HepG2 (cell line): Measurements from ENCODE around the gene FBH1. TPM values are rescaled to one million over a fixed set of nuclear protein-coding genes. Genes with fewer than 3 reads are reported as not detected.
A peak's percentile ranks its signal among the peaks of the same experiment; 100 is the strongest.

Source experiments
- BCL6 ChIP-seq: IDR thresholded peaks from 2 replicates; pipeline ENCODE4 v1.6.1; 2016; ENCODE audit warnings: missing genetic modification reagents, missing compliant biosample characterization
- GFI1 ChIP-seq: sonication (generic); formaldehyde crosslinking; IDR thresholded peaks from 2 replicates; pipeline ENCODE4 v1.5.0; 2020; ENCODE audit warnings: missing genetic modification reagents, mild to moderate bottlenecking, borderline replicate concordance
- KAT8 ChIP-seq: IDR thresholded peaks from 2 replicates; pipeline ENCODE4 v1.6.1; 2016; ENCODE audit warnings: missing genetic modification reagents, missing compliant biosample characterization
- MLX ChIP-seq: IDR thresholded peaks from 2 replicates; pipeline ENCODE4 v1.6.1; 2016
- NCOA1 ChIP-seq: sonication (generic); formaldehyde crosslinking; IDR thresholded peaks from 2 replicates; pipeline ENCODE4 v1.9.0; 2021; ENCODE audit warnings: missing genetic modification reagents
- NFIC ChIP-seq: IDR thresholded peaks from 2 replicates; pipeline ENCODE4 v1.6.1; 2012; ENCODE audit warnings: mild to moderate bottlenecking, low read length, inconsistent platforms
- NR2F2 ChIP-seq: IDR thresholded peaks from 2 replicates; pipeline ENCODE4 v1.6.1; 2012; ENCODE audit warnings: low read depth, inconsistent platforms, borderline replicate concordance
- PCBP1 ChIP-seq: fragments of 200-400 bp; formaldehyde crosslinking; IDR thresholded peaks from 2 replicates; pipeline ENCODE4 v1.6.1; 2017; ENCODE audit warnings: mild to moderate bottlenecking, low read depth, low read length, borderline replicate concordance
- SATB2 ChIP-seq: sonication (generic); formaldehyde crosslinking; IDR thresholded peaks from 2 replicates; pipeline ENCODE4 v1.5.0; 2020; ENCODE audit warnings: missing genetic modification reagents
- SMARCE1 ChIP-seq: fragments of 450-650 bp; IDR thresholded peaks from 2 replicates; pipeline ENCODE4 v1.6.1; 2017; ENCODE audit warnings: borderline replicate concordance
- SRSF1 ChIP-seq: fragments of 200-400 bp; formaldehyde crosslinking; optimal IDR thresholded peaks from 2 replicates; pipeline ENCODE3; 2017; ENCODE audit warnings: mild to moderate bottlenecking, low read depth, low read length, moderate library complexity
- ZBTB1 ChIP-seq: sonication (generic); formaldehyde crosslinking; IDR thresholded peaks from 2 replicates; pipeline ENCODE4 v1.4.0; 2020; ENCODE audit warnings: missing genetic modification reagents, borderline replicate concordance
- ZBTB39 ChIP-seq: sonication (generic); formaldehyde crosslinking; IDR thresholded peaks from 2 replicates; pipeline ENCODE4 v1.5.0; 2020; ENCODE audit warnings: missing genetic modification reagents
- ZNF432 ChIP-seq: sonication (generic); formaldehyde crosslinking; IDR thresholded peaks from 2 replicates; pipeline ENCODE4 v1.5.0; 2020; ENCODE audit warnings: missing genetic modification reagents, mild to moderate bottlenecking, borderline replicate concordance
- ZNF451 ChIP-seq: sonication (generic); formaldehyde crosslinking; IDR thresholded peaks from 2 replicates; pipeline ENCODE4 v1.5.0; 2020; ENCODE audit warnings: mild to moderate bottlenecking, missing genetic modification reagents
- ZNF512B ChIP-seq: sonication (generic); formaldehyde crosslinking; IDR thresholded peaks from 2 replicates; pipeline ENCODE4 v1.5.1; 2020; ENCODE audit warnings: missing genetic modification reagents, mild to moderate bottlenecking, borderline replicate concordance
- ZNF589 ChIP-seq: sonication (generic); formaldehyde crosslinking; conservative IDR thresholded peaks from 2 replicates; pipeline ENCODE4 v1.8.0; 2022; ENCODE audit warnings: mild to moderate bottlenecking, moderate library complexity, missing genetic modification reagents
- ZNF775 ChIP-seq: sonication (generic); formaldehyde crosslinking; IDR thresholded peaks from 2 replicates; pipeline ENCODE4 v1.4.0; 2020; ENCODE audit warnings: missing genetic modification reagents, mild to moderate bottlenecking, moderate library complexity, borderline replicate concordance
- ZNF816 ChIP-seq: sonication (generic); formaldehyde crosslinking; IDR thresholded peaks from 2 replicates; pipeline ENCODE4 v1.8.0; 2022; ENCODE audit warnings: missing genetic modification reagents, mild to moderate bottlenecking, borderline replicate concordance
- ZSCAN20 ChIP-seq: sonication (generic); formaldehyde crosslinking; IDR thresholded peaks from 2 replicates; pipeline ENCODE4 v1.4.0; 2020; ENCODE audit warnings: missing genetic modification reagents, mild to moderate bottlenecking, borderline replicate concordance
- ZSCAN21 ChIP-seq: sonication (generic); formaldehyde crosslinking; IDR thresholded peaks from 2 replicates; pipeline ENCODE4 v1.8.0; 2022; ENCODE audit warnings: mild to moderate bottlenecking, missing genetic modification reagents, moderate library complexity, borderline replicate concordance
- polyA plus RNA-seq, 8 experiments: library from polyadenylated mRNA; depleted of rRNA in 3 of 8; stranded (reverse) in 7 of 8; unstranded in 1 of 8; fragments of >200 nt; fragmentation: Illumina TruSeq in 4 of 8; extraction: Trizol in 4 of 8; gene quantifications; 2 replicates each; pipeline versions ENCODE4 v1.2.1 to v1.2.3, GENCODE V29; 2011 to 2016; ENCODE audit warnings: low read depth in 4 of 8, missing spikeins in 1 of 8, mixed read lengths in 1 of 8; ENCODE audit not compliant: insufficient read depth in 1 of 8
- total RNA-seq, 5 experiments: library from RNA; depleted of rRNA; stranded (reverse); fragments of >200 nt; fragmentation: Illumina TruSeq; extraction: Trizol; gene quantifications; 2 replicates each; pipeline ENCODE4 v1.2.3, GENCODE V29; 2016; ENCODE audit warnings: low read depth in 1 of 5
- TF ChIP-seq, protein P1 (sequence below): IDR thresholded peaks from 2 replicates; pipeline ENCODE4 v1.6.1; 2016; ENCODE audit warnings: missing biosample characterization, missing genetic modification reagents, low read depth

The FBH1 gene
- total and polyA plus RNA-seq, 2 of the 13 experiments (the other 11 are each of a cell fraction or from before 2014, with no cell fraction given) = 48.8 to 60.3 TPM

GRCh38 chr10:5889624-5890451 is at the start of gene FBH1, which contains the start of gene ANKRD16 (continued):
- TF ChIP-seq BCL6 = peak; percentile 20; the same call in 1 of the 2 replicates
- TF ChIP-seq GFI1 (CRISPR knock-in tag) = peak; percentile 61; the same call in 1 of the 2 replicates
- TF ChIP-seq, protein P1, sequence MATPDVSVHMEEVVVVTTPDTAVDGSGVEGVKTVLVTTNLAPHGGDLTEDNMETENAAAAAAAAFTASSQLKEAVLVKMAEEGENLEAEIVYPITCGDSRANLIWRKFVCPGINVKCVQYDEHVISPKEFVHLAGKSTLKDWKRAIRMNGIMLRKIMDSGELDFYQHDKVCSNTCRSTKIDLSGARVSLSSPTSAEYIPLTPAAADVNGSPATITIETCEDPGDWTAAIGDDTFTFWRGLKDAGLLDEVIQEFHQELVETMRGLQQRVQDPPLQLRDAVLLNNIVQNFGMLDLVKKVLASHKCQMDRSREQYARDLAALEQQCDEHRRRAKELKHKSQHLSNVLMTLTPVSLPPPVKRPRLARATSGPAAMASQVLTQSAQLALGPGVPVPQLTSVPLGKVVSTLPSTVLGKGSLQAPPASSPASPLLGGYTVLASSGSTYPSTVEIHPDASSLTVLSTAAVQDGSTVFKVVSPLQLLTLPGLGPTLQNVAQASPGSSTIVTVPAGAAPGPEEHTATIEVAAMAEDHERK (CRISPR knock-in tag) = 0 out of 2 replicates have a peak, but pooled peaks have one; percentile 31
- no peak for TF ChIP-seq NR2F2
- peak; percentile 25; the same call in 1 of the 2 replicates for TF ChIP-seq MLX (CRISPR knock-in tag)
- 0 out of 2 replicates have a peak, but pooled peaks have one; percentile 12 for TF ChIP-seq ZNF589 (CRISPR knock-in tag)
- TF ChIP-seq KAT8 (CRISPR knock-in tag) = peak; percentile 73; the same call in 1 of the 2 replicates
- no peak for TF ChIP-seq NFIC
- no peak for TF ChIP-seq ZBTB1 (CRISPR knock-in tag)
- TF ChIP-seq ZNF432 = no peak
- TF ChIP-seq ZNF512B (CRISPR knock-in tag) = no peak
- TF ChIP-seq ZSCAN20 (CRISPR knock-in tag) = peak; percentile 79; the same call in 1 of the 2 replicates
- TF ChIP-seq PCBP1 = 0 out of 2 replicates have a peak, but pooled peaks have one; percentile 78
- TF ChIP-seq ZSCAN21 (CRISPR knock-in tag) = no peak
- no peak for TF ChIP-seq SMARCE1
- no peak for TF ChIP-seq NCOA1 (CRISPR knock-in tag)
- TF ChIP-seq SATB2 = peak; percentile 48; the same call in 1 of the 2 replicates
- TF ChIP-seq ZNF816 (CRISPR knock-in tag) = peak; percentile 85; the same call in 1 of the 2 replicates
- peak; percentile 87 for TF ChIP-seq SRSF1
- TF ChIP-seq ZNF451 (CRISPR knock-in tag) = peak; percentile 78; the same call in 1 of the 2 replicates
- no peak for TF ChIP-seq ZNF775 (CRISPR knock-in tag)
- 0 out of 2 replicates have a peak, but pooled peaks have one; percentile 59 for TF ChIP-seq ZBTB39
